BJ (cell line): ENCODE results near the gene DLG2. TPM values are rescaled to one million over a fixed set of nuclear protein-coding genes. Genes with fewer than 3 reads are reported as not detected.

Source experiments
- CTCF ChIA-PET: fragments of 350-600 bp; formaldehyde crosslinking; extraction: SDS; loops from one replicate; lab custom pipeline; 2021; ENCODE audit warnings: antibody characterized with exemption, inconsistent platforms; lab: Yijun Ruan, JAX
- POLR2A ChIA-PET: fragments of 300-600 bp; sonication (Branson Sonifier 250); formaldehyde crosslinking; extraction: SDS; loops from one replicate; lab custom pipeline; 2021; ENCODE audit warnings: antibody characterized with exemption; lab: Charles Lee
- DNase-seq: peaks from one replicate; pipeline ENCODE4 v3.0.0-alpha.2; 2011; ENCODE audit warnings: low read depth
- H3K27me3 ChIP-seq: 2 replicates; pipeline ENCODE4 v1.6.0; 2011; ENCODE audit warnings: low read length; ENCODE audit not compliant: control insufficient read depth, insufficient read depth
- H3K36me3 ChIP-seq: 2 replicates; pipeline ENCODE4 v1.5.1; 2011; ENCODE audit warnings: low read length; ENCODE audit not compliant: control insufficient read depth, insufficient read depth
- H3K4me3 ChIP-seq: 2 replicates; pipeline ENCODE4 v1.5.1; 2011; ENCODE audit warnings: low read depth, mild to moderate bottlenecking, control low read depth, low read length
- polyA plus RNA-seq: library from polyadenylated mRNA; depleted of rRNA; stranded (reverse); fragments of >200 nt; gene quantifications from 2 replicates; pipeline ENCODE4 v1.2.3, GENCODE V29; 2011
- TF ChIP-seq, protein P1 (sequence below): IDR thresholded peaks from 2 replicates; pipeline ENCODE4 v1.5.1; 2011; ENCODE audit warnings: low read depth, mild to moderate bottlenecking, control low read depth, inconsistent platforms, low read length, moderate library complexity; ENCODE audit not compliant: insufficient read depth

The DLG2 gene
- polyA plus RNA-seq, 1 experiment = 0.28 TPM

DNA sequence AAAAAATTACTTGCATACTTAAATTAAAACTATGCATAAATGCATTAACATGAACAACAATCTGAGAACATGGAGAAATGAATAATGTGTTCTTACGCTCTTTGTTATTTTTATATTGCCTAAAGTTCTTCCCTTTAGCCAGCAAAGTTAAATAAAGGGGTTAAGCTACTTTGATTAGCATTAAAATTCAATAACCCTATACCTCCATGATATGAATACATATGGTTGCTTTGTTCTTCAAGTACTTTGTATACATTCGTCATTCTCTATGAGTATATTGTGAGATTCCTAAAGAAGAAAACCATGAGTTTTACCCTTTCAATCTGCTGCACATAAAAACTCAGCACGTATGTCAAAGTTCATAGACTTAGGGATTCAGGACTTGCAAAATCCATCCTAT, 578.3 kb downstream of the DLG2 start:
- no peak overlapping the region for H3K4me3 ChIP-seq
- POLR2A ChIA-PET = no interaction called here
- H3K27me3 ChIP-seq = no peaks in the 10 kb centered on the region
- TF ChIP-seq, protein P1, sequence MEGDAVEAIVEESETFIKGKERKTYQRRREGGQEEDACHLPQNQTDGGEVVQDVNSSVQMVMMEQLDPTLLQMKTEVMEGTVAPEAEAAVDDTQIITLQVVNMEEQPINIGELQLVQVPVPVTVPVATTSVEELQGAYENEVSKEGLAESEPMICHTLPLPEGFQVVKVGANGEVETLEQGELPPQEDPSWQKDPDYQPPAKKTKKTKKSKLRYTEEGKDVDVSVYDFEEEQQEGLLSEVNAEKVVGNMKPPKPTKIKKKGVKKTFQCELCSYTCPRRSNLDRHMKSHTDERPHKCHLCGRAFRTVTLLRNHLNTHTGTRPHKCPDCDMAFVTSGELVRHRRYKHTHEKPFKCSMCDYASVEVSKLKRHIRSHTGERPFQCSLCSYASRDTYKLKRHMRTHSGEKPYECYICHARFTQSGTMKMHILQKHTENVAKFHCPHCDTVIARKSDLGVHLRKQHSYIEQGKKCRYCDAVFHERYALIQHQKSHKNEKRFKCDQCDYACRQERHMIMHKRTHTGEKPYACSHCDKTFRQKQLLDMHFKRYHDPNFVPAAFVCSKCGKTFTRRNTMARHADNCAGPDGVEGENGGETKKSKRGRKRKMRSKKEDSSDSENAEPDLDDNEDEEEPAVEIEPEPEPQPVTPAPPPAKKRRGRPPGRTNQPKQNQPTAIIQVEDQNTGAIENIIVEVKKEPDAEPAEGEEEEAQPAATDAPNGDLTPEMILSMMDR = no peak
- CTCF ChIA-PET = no interaction called here
- H3K36me3 ChIP-seq = no peaks in the 10 kb centered on the region
- DNase-seq = no peak

DNA sequence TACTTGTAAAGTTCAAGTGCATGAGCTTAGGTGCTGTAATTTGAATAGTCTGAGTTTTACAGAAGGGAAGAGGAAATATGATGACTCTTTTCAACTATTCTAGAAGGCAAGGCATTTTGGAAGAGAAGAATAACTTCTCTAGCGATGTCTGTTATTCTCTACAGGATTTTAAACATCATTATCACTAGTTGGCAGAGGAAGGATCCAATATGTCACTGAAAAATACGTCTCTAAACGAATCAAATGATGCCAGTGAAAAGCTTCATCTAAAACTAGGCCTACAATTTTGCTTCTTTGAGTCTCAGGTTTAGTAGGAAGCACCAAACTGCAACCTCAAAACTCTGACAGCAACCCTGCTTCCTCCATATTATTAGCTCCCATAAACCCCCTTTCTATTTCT, 581.4 kb downstream of the DLG2 start:
- ChIA-PET POLR2A (no interaction called here), CTCF (no interaction called here)
- TF ChIP-seq, protein P1 = no peak
- H3K36me3 ChIP-seq = no peaks in the 10 kb centered on the region
- no peak for DNase-seq
- no peaks in the 10 kb centered on the region for H3K27me3 ChIP-seq
- H3K4me3 ChIP-seq = no peak overlapping the region

DNA sequence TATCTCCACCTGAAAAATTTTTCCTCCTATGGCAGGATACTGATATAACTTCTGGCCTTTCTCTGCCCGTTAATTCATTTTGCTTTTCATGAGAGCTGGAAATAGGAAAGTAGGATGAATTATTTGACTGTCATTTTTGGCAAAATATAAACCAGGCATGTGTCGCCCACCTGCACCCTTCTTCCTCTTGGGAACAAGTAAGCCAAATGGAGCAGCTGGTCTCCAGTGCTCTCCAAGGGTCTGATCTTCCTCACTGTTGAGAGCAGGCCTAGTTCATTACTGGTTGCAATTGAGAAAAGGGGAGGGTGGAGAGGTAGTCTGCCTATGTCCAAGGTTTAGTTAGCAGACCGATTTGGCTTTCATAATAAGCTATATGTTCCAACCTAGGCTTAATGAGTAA, 582.2 kb downstream of the DLG2 start:
- TF ChIP-seq, protein P1 = no peak
- Histone ChIP-seq H3K4me3 (no peak overlapping the region), H3K27me3 (no peaks in the 10 kb centered on the region), H3K36me3 (no peaks in the 10 kb centered on the region)
- CTCF ChIA-PET = no interaction called here
- POLR2A ChIA-PET = no interaction called here
- DNase-seq = no peak

DNA sequence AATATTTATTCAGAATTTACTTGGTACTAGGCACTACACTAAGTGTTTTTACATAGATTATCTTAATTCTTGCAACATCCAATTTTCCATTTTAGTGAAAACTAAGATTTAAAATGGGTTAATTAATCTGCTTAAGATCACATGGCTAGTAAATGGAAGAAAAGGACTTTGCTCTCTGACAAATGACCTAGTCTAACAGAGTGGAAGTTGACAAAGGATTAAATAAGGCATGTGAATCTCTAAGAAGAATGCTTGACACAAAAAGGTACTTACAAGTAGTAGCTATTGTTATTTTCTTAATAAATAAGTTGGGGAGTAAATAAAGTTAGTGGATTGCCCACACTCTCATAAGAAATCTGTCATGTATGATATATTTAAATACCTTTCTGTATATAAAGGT, 584.8 kb downstream of the DLG2 start:
- CTCF ChIA-PET = interaction anchor here (1.0 kb wide), 1 partner anchor 16 kb away, joined by 3 read pairs; no protein-coding TSS in a partner anchor
- H3K4me3 ChIP-seq = no peak overlapping the region
- H3K36me3 ChIP-seq = no peaks in the 10 kb centered on the region
- no peak for DNase-seq
- H3K27me3 ChIP-seq = no peaks in the 10 kb centered on the region
- POLR2A ChIA-PET = no interaction called here
- TF ChIP-seq, protein P1 = no peak

DNA sequence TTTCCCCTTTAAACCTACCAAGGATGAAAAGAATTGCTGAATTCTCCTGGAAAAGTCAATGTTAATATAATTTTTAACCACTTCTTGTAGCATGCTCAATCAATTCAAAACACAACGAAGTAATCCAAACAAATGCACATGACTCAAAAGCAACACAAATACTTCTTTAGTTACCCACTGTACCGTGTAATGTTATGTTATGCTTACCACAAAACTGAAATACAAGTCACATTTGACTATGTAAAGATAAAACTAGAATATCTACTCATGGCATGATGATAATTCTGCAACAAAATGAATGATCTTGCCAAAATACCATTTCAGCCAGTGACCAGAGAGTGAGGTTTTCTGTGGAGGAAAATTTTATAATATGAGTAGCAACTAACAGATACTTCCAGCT, 587.0 kb downstream of the DLG2 start:
- ChIA-PET CTCF (no interaction called here), POLR2A (no interaction called here)
- H3K4me3 ChIP-seq = no peak overlapping the region
- TF ChIP-seq, protein P1 = no peak
- H3K36me3 ChIP-seq = no peaks in the 10 kb centered on the region
- H3K27me3 ChIP-seq = no peaks in the 10 kb centered on the region
- DNase-seq = no peak
